ENCODE data around the gene KDM4B.
"Not testable (repeated sequence)": the region's sequence is repeated elsewhere in the genome, so short reads cannot be mapped to it uniquely, and the experiment has no call there.

KDM4B gene

DNA sequence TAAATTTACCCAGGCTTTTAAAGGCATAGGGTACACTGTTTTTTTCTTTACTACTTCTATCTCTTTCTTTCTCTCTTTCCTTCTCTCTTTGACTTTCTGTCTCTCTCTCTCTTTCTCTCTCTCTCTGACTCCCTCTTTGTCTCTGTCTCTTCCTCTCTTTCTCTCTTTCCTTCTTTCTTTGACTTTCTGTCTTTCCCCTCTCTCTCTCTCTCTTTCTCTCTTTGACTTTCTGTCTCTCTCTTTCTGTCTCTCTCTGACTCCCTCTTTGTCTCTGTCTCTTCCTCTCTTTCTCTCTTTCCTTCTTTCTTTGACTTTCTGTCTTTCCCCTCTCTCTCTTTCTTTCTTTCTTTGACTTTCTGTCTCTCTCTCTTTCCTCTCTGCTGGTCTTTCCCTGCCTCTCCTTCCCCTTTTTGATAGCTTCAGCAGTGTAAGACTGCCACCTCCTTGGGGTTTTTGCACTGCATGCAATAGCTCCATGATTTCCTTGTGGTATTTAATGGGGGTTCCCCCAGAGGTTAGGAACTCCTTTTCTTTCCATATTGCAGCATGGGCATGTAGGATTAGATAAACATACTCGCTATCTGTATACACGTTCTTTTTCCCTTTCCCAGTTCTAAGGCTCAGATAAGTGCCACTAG, 191.4 kb downstream of the KDM4B start:
- not testable (repeated sequence) for DNase-seq (ENCODE audit: low read depth in 1 of 2, low spot score in 1 of 2)

DNA sequence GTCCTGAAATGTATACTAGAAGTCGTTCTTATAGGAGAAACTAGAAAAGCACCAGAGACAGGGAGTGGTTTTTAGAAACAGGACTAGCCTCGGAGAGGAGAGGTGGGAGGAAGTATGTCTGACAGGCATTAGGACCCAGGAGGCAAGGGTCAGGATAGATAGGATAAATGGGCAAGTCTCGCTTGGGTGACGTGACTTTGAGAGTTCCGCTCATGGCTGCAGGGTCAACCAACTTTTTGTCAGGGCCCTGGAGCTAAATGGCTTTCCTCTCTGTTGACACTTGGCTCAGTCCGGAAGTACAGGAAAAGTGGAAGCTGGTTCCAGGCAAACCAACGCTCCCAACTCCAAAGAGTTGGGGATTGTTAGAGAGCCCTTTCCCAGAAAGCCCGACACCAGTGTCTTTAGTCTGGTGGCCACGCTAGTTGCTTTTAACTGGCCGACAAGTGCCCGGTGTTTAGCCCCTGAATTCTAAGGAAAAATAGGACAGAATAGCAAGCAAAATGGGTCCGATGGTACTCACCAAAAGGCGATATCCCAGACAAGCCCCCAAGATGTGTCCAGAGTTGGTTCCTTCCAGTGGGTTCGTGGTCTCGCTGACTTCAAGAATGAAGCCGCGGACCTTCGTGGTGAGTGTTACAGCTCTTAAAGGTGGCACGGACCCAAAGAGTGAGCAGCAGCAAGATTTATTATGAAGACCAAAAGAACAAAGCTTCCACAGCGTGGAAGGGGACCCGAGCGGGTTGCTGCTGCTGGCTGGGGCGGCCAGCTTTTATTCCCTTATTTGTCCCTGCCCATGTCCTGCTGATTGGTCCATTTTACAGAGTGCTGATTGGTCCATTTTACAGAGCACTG, 196.2 kb downstream of the KDM4B start:
- not testable (repeated sequence) for DNase-seq (ENCODE audit: low read depth in 1 of 2, low spot score in 1 of 2)

DNA sequence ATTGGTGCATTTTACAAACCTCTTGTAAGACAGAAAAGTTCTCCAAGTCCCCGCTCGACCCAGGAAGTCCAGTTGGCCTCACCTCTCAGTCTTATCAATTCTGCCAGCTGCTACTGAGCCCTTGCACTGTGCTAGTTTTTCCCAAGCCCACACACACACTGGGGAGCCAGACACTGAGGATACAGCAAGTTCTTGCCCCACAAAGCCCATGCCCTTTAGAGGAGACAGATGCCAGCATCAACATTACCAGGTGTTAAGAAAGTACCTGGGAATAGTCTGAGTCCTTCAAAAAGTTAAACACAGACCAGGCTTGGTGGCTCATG, 196.7 kb downstream of the KDM4B start:
- DNase-seq (ENCODE audit: low read depth in 1 of 2, low spot score in 1 of 2) = no peak

DNA sequence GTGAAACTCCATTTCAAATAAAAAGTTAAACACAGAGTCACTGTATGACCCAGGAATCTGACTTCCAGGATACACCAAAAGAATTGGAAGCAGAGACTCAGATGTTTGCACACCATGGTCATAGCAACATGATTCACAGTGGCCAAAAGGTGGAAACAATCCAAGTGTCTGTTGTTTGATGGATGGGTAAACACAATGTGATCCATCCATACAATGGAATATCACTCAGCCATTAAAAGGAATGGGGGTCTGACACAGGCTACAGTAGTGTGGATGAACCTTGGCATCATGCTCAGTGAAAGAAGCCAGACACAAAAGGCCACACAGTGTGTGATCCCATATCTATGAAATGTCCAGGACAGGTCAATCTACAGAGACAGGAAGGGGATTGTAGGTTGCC, 197.3 kb downstream of the KDM4B start:
- DNase-seq (ENCODE audit: low read depth in 1 of 2, low spot score in 1 of 2) = no peak

DNA sequence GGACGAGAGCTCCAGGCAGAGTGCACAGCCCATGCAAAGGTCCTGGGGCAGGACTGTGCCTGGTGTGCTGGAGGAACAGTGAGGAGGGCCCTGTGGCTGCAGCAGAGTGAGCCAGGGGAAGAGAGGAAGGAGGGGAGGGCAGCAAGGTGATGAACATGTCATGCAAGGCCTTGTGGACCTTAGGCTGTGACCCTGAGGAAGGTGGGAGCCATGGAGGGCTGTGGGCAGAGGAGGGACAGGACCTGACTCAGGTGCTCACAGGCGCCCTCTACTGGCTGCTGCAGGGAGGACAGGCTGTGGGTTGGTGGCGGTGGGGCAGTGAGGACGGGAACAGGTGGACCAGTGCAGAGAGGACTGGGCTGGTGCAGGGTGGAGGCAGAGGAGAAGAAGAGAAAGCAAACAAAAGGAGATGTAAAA, 201.4 kb downstream of the KDM4B start:
- DNase-seq (ENCODE audit: low read depth in 1 of 2, low spot score in 1 of 2) = peak in 1 of 2 donors; percentile 31

- DNase-seq (ENCODE audit: low read depth in 1 of 2, low spot score in 1 of 2) = no peak
Measured at GRCh38 chr19:5171711-5172110, 202.8 kb downstream of the KDM4B start.

GRCh38 chr19:5172859-5173630, 204.1 kb downstream of the KDM4B start:
- no peak for DNase-seq (ENCODE audit: low read depth in 1 of 2, low spot score in 1 of 2)

- no peak for DNase-seq (ENCODE audit: low read depth in 1 of 2, low spot score in 1 of 2)
Measured at GRCh38 chr19:5173993-5174392, 205.1 kb downstream of the KDM4B start.

DNA sequence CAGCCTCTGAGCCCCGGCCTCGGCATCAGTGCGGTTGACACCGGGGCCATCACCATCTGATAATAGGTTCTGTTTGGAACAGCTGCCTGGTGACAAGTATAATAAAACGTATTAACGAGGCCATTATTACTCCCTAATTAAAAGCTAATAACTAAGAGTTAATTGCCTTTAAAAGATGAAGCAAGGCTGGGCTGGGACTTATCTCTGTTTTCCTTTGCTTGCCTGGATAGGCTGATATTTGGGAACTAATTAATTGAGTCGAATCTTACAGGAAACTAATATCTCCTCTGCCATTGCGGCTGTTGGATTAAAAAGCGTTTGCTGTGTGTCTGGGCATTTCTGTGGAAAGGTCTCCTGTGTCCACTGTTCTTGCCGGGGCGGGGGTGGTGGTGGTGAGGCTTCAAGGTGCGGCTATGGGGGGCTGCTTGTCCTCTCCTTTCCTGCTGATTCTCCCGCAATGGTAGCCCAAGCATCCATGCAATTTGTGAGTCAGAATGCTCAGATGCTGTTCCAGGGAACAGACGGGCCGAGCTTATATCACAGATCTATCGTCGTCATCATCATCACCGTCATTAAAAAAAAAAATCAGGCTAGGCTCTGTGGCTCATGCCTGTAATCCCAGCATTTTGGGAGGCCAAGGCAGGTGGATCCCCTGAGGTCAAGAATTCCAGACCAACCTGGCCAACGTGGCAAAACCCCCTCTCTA, 209.0 kb downstream of the KDM4B start:
- no peak for DNase-seq (ENCODE audit: low read depth in 1 of 2, low spot score in 1 of 2)

DNA sequence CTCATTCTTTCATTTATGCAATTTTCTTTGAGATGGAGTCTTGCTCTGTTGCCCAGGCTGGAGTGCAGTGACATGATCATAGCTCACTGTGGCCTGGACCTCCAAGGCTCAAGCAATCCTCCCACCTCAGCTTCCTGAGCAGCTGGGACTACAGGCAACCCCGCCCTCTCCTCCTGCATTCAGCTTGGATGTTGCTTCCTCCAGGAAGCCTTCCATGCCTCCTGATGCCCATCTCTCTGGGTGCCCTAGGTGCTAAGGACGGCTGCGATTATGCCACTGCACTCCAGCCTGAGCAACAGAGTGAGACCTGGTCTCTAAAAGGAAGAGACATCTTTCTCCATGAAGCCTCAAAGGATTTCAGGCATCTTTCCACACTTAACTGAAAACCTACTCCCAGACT, 209.9 kb downstream of the KDM4B start:
- DNase-seq (ENCODE audit: low read depth in 1 of 2, low spot score in 1 of 2) = no peak

DNA sequence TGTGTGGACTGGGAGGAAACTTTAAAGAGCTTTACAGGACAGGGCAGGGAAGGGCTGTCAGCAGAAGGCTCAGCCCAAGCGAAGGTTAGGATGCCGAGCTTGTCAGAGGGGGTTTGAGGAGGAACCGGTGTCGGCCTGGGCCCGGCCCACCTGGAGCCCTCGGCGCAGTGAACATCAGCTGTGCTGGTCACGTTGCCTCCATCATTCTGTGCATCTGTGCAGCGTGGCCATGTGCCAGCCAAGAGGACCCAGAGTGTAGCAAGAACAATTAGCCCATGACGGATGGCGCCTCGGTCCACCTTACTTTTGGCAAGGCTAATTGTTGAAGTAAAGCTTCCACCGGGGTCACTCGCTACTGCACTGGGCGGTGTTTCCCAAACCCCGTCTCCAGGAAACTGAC, 210.3 kb downstream of the KDM4B start:
- no peak for DNase-seq (ENCODE audit: low read depth in 1 of 2, low spot score in 1 of 2)

GRCh38 chr19:5181329-5181728, 212.4 kb downstream of the KDM4B start:
- DNase-seq (ENCODE audit: low read depth in 1 of 2, low spot score in 1 of 2) = no peak

GRCh38 chr19:5182751-5183150, 213.8 kb downstream of the KDM4B start:
- DNase-seq (ENCODE audit: low read depth in 1 of 2, low spot score in 1 of 2) = no peak

DNA sequence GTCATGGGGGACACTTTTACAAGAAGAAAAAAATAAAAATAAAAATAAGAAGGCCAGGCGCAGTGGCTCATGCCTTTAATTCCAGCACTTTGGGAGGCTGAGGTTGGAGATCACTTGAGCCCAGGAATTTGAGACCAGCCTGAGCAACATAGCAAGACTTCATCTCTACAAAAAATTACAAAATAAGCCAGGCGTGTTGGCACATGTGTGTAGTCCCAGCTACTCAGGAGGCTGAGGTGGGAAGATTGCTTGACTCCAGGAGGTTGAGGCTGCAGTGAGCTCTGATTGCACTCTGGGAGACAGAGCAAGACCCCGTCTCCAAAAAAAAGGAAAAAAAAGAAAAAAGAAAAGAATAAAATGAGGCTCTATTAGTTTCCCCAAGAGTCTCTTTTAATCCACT, 214.7 kb downstream of the KDM4B start:
- no peak for DNase-seq (ENCODE audit: low read depth in 1 of 2, low spot score in 1 of 2)

- DNase-seq (ENCODE audit: low read depth in 1 of 2, low spot score in 1 of 2) = no peak
Measured at GRCh38 chr19:5184930-5185329, 216.0 kb downstream of the KDM4B start.

DNA sequence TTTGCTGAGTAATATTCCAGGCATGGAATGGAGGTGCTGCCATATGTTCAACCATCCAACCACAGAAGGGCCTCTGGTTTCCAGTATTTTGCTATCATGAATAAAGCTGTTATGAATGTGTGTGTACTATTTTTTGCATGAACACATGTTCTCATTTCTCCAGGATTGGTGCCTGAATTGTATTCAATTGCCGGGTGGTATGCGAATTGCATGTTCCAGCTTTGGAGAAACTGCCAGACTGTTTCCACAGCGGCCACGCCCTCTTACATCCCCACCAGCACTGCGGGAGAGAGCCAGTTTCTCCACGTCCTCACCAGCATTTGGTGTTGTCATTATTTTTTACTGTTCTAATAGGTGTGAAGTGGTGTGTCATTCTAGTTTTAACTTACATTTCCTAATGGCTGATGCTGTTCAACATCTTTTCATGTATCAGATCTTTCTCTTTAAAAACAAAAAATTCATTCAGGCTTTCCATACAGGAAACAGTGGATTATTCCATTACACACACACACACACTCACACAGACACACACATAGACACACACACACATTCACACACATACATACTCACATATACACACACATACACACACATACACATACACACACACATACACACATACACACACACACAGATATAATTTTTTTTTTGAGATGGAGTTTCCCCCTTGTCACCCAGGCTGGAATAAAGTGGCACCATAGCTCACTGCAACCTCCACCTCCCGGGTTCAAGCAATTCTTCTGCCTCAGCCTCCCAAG, 217.6 kb downstream of the KDM4B start:
- no peak for DNase-seq (ENCODE audit: low read depth in 1 of 2, low spot score in 1 of 2)

- DNase-seq (ENCODE audit: low read depth in 1 of 2, low spot score in 1 of 2) = no peak
Measured at GRCh38 chr19:5188548-5189317, 219.8 kb downstream of the KDM4B start.

DNA sequence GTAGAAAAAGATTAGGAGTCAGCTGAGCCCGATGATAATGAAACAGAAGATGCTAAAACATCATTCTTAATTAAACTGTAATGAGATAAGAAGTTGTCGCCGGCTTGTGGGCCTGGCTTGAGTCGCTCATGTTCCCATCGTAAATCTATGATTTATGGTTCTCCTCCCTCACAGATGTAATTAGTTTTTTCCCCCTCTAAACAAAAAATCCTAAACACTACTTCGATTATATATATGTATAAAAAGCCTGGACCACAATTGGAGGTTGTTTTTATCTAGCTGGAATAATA, 220.3 kb downstream of the KDM4B start:
- no peak for DNase-seq (ENCODE audit: low read depth in 1 of 2, low spot score in 1 of 2)

DNA sequence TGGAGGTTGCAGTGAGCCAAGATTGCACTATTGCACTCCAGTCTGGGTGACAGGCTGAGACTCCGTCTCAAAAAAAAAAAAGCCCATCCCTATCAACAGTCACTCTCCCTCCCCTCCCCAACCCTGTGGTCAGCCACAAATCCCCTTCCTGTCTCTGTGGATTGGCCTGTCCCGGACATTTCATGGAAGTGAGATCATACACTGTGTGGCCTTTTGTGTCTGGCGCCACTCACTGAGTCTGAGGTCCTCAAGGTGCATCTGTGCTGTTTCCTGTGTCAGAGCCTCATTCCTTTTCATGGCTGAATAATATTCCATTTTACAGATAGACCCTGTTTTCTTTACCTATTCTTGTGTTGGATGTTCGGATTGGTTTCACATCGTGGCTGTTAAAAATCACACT, 222.2 kb downstream of the KDM4B start:
- no peak for DNase-seq (ENCODE audit: low read depth in 1 of 2, low spot score in 1 of 2)

DNA sequence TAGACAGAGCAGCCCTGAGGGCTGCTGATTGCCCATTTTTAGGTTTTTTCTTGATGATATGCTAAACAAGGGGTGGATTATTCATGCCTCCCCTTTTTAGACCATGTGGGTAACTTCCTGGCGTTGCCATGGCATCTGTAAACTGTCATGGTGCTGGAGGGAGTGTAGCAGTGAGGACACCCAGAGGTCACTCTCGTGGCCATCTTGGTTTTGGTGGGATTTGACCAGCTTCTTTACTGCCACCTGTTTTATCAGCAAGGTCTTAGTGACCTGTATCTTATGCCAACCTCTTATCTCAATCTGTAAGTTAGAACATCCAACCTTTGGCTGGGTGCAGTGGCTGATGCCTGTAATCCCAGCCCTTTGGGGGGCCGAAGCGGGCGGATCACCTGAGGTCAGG, 223.7 kb downstream of the KDM4B start:
- DNase-seq (ENCODE audit: low read depth in 1 of 2, low spot score in 1 of 2) = no peak

Measured in stimulated activated CD4-positive, alpha-beta T cell treated with anti-CD3 and anti-CD28 coated beads, Interleukin-15, amount 100 ng/mL, for 1 hour (primary cell).